HTR-8/SVneo (cell line): ENCODE data around the gene BSN.

Experiments
- DNase-seq: peaks from one replicate; pipeline ENCODE4 v3.0.0; 2011; ENCODE audit warnings: low spot score, mixed read lengths; ENCODE audit not compliant: insufficient read length
- FAIRE-seq: peaks from 2 replicates; lab custom pipeline; 2011; peaks lifted over from hg19 to GRCh38; lab: Jason Lieb, UNC

Gene BSN

GRCh38 chr3:49650177-49650576, 95.9 kb downstream of the BSN start:
- DNase-seq (no peak), FAIRE-seq (no peak)

GRCh38 chr3:49650637-49651036, 96.4 kb downstream of the BSN start:
- DNase-seq (no peak), FAIRE-seq (no peak)

GRCh38 chr3:49652218-49652902, 98.1 kb downstream of the BSN start:
- no peak for FAIRE-seq
- no peak for DNase-seq

GRCh38 chr3:49652903-49653415, 98.7 kb downstream of the BSN start:
- DNase-seq (no peak), FAIRE-seq (no peak)

GRCh38 chr3:49653621-49654020, 99.3 kb downstream of the BSN start:
- DNase-seq (no peak), FAIRE-seq (no peak)

GRCh38 chr3:49654176-49654825, 100.0 kb downstream of the BSN start:
- FAIRE-seq (no peak), DNase-seq (no peak)

GRCh38 chr3:49654955-49655556, 100.8 kb downstream of the BSN start:
- FAIRE-seq (no peak), DNase-seq (no peak)

- no peak for DNase-seq
- no peak for FAIRE-seq
These were observed 101.5 kb downstream of the BSN start for GRCh38 chr3:49655731-49656285.

GRCh38 chr3:49656541-49657112, 102.3 kb downstream of the BSN start:
- FAIRE-seq (no peak), DNase-seq (no peak)

- FAIRE-seq (no peak), DNase-seq (no peak)
These were observed 103.1 kb downstream of the BSN start for GRCh38 chr3:49657208-49657915.

GRCh38 chr3:49658711-49659110, 104.4 kb downstream of the BSN start:
- FAIRE-seq (no peak), DNase-seq (no peak)

- FAIRE-seq: no peak
- DNase-seq: no peak
These were observed 105.5 kb downstream of the BSN start for GRCh38 chr3:49659756-49660155.

GRCh38 chr3:49661281-49661680, 107.0 kb downstream of the BSN start:
- FAIRE-seq: no peak

GRCh38 chr3:49662021-49662420, 107.7 kb downstream of the BSN start:
- FAIRE-seq (no peak), DNase-seq (no peak)

More at GRCh38 chr3:49661281-49661680, 107.0 kb downstream of the BSN start:
- DNase-seq: no peak

GRCh38 chr3:49662720-49663413, 108.6 kb downstream of the BSN start:
- FAIRE-seq: no peak

GRCh38 chr3:49663831-49664230, 109.6 kb downstream of the BSN start:
- no peak for FAIRE-seq
- DNase-seq: no peak

More at GRCh38 chr3:49662720-49663413, 108.6 kb downstream of the BSN start:
- no peak for DNase-seq

GRCh38 chr3:49664300-49664699, 110.0 kb downstream of the BSN start:
- no peak for DNase-seq
- FAIRE-seq: no peak

GRCh38 chr3:49665822-49666519, 111.7 kb downstream of the BSN start:
- FAIRE-seq (no peak), DNase-seq (no peak)

GRCh38 chr3:49666592-49666991, 112.3 kb downstream of the BSN start:
- DNase-seq (no peak), FAIRE-seq (no peak)
